ENCODE results near the gene FARSB. TPM values are rescaled to one million over a fixed set of nuclear protein-coding genes. Genes with fewer than 3 reads are reported as not detected.
A peak's percentile ranks its signal among the peaks of the same experiment; 100 is the strongest.

Gene FARSB
- total RNA-seq, 4 donors from 2014 or later = 12.2 to 18.4 (median 17.9) TPM

GRCh38 chr2:222656526-222657446, 894 bp upstream of the FARSB start:
- H3K27ac ChIP-seq = peak overlapping the region; percentile 95
- WGBS = 16% methylated on average over 13 of the region's 13 CpGs
- H3K9me3 ChIP-seq = no peaks in the 10 kb centered on the region
- H3K36me3 ChIP-seq = no peaks in the 10 kb centered on the region
- peaks cover 42% of the 10 kb centered on the region for H3K4me1 ChIP-seq
- peak overlapping the region; percentile 86 for H3K4me3 ChIP-seq
- TF ChIP-seq POLR2A (IDR thresholded peaks at IDR 0.05) (no peak), POLR2AphosphoS5 (IDR thresholded peaks at IDR 0.05) (no peak), EP300 (IDR thresholded peaks at IDR 0.05) (no peak)
- TF ChIP-seq, protein P1, sequence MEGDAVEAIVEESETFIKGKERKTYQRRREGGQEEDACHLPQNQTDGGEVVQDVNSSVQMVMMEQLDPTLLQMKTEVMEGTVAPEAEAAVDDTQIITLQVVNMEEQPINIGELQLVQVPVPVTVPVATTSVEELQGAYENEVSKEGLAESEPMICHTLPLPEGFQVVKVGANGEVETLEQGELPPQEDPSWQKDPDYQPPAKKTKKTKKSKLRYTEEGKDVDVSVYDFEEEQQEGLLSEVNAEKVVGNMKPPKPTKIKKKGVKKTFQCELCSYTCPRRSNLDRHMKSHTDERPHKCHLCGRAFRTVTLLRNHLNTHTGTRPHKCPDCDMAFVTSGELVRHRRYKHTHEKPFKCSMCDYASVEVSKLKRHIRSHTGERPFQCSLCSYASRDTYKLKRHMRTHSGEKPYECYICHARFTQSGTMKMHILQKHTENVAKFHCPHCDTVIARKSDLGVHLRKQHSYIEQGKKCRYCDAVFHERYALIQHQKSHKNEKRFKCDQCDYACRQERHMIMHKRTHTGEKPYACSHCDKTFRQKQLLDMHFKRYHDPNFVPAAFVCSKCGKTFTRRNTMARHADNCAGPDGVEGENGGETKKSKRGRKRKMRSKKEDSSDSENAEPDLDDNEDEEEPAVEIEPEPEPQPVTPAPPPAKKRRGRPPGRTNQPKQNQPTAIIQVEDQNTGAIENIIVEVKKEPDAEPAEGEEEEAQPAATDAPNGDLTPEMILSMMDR (IDR thresholded peaks at IDR 0.05) = no peak
- H3K27me3 ChIP-seq = no peaks in the 10 kb centered on the region
- no peak for DNase-seq (ENCODE audit: low spot score in 2 of 2)

GRCh38 chr2:222653280-222653679, 2.6 kb downstream of the FARSB start:
- Histone ChIP-seq H3K9me3 (no peaks in the 10 kb centered on the region), H3K36me3 (peaks cover 2% of the 10 kb centered on the region), H3K4me3 (no peak overlapping the region), H3K27ac (no peak overlapping the region), H3K27me3 (no peaks in the 10 kb centered on the region), H3K4me1 (peaks cover 48% of the 10 kb centered on the region)
- TF ChIP-seq EP300 (IDR thresholded peaks at IDR 0.05) (no peak), POLR2AphosphoS5 (IDR thresholded peaks at IDR 0.05) (no peak), POLR2A (IDR thresholded peaks at IDR 0.05) (no peak)
- TF ChIP-seq, protein P1 (IDR thresholded peaks at IDR 0.05) = no peak
- no peak for DNase-seq (ENCODE audit: low spot score in 2 of 2)

DNA sequence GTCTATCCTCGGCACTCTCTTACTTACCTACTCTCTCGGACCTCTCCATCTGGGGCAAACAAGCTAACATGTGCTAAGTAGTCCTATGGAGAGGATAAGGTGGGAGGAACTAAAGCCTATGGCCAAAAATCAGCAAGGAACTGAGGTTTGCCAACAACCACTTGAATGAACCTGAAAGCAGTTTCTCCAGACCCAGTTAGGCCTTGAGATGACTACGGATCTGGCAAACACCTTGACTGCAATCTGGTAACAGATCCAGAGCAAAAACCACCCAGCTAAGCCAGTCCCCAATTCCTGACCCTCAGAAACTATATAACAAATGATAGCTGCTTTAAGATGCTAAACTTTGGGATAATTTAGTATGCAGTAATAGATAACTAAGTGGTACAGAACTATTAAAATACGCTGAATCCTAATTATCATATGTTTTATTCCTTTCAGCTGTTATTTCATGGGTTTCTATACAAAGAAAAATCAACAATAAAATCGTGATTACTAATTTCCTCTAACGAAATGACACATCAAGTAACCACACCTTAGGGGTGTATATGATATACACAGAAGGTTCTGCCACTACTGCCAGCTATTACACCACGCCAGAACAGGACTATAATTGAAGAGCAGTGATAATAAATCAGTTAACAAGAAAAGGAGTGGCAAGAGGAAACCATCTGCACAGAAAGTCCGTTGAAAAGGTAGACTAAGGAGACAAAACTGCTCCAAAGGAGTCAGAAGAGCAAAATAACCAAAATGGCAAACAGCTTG, 3.2 kb downstream of the FARSB start:
- no peaks in the 10 kb centered on the region for H3K9me3 ChIP-seq
- WGBS = 36% methylated on average over 8 of the region's 8 CpGs
- TF ChIP-seq EP300 (IDR thresholded peaks at IDR 0.05) = no peak
- TF ChIP-seq POLR2A (IDR thresholded peaks at IDR 0.05) = no peak
- TF ChIP-seq, protein P1 (IDR thresholded peaks at IDR 0.05) = no peak
- no peak for TF ChIP-seq POLR2AphosphoS5 (IDR thresholded peaks at IDR 0.05)
- H3K27me3 ChIP-seq = no peaks in the 10 kb centered on the region
- no peak for DNase-seq (ENCODE audit: low spot score in 2 of 2)
- H3K4me3 ChIP-seq = no peak overlapping the region
- H3K4me1 ChIP-seq = peaks cover 48% of the 10 kb centered on the region
- H3K36me3 ChIP-seq = peaks cover 8% of the 10 kb centered on the region
- no peak overlapping the region for H3K27ac ChIP-seq

GRCh38 chr2:222651718-222652418, 4.0 kb downstream of the FARSB start:
- Histone ChIP-seq H3K4me3 (no peak overlapping the region), H3K36me3 (peaks cover 16% of the 10 kb centered on the region), H3K4me1 (peaks cover 46% of the 10 kb centered on the region), H3K9me3 (no peaks in the 10 kb centered on the region), H3K27ac (no peak overlapping the region), H3K27me3 (no peaks in the 10 kb centered on the region)
- TF ChIP-seq EP300 (IDR thresholded peaks at IDR 0.05) (no peak), POLR2AphosphoS5 (IDR thresholded peaks at IDR 0.05) (no peak), POLR2A (IDR thresholded peaks at IDR 0.05) (no peak)
- TF ChIP-seq, protein P1 (IDR thresholded peaks at IDR 0.05) = no peak
- no peak for DNase-seq (ENCODE audit: low spot score in 2 of 2)
- WGBS = 61% methylated on average over 4 of the region's 4 CpGs
